Skeletal muscle cell (primary cell): Measurements from ENCODE around the gene PRR7.

Experiments
- DNase-seq: peaks from one replicate; pipeline ENCODE4 v3.0.0-alpha.2; 2010; ENCODE audit warnings: low read depth
- H3K4me3 ChIP-seq: 2 replicates; pipeline ENCODE4 v1.5.1; 2011; ENCODE audit warnings: low read depth, mild to moderate bottlenecking, control low read depth, low read length, moderate library complexity

PRR7 gene

DNA sequence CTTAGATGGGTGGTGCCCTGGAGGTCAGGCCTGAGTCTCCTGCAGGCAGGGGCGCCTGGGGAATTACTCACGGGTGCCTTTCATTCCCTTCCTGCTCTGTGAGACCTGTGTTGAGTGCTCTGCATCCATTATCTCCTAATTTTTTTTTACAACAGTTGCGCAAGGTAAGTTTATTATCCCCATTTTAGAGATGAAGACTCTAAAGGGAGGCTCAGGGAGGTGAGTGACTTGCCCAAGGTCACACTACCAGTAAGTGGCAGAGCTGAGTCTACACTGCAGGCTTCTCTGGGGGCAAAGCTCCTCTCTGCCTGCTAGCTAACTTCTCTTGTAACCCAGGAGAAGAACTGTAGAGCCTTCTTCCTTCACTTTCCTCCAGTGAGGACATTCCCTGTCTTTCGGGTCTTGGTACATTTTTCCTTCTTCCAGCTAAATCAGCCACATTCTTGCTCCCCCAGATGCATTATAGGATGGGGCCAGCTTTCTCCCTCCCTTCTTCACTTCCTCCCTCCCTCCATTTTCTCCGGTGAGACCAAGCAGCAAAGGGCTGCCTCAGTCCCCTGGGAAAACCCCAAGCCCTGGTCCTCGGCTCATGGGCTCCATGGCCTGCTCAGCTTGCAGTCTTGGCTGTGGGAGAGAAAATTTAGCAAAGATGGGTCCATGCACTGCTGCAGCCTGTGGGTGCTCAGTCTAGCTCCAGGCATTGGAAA, 1.8 kb downstream of the PRR7 start:
- DNase-seq: no peak
- H3K4me3 ChIP-seq: peak overlapping the region; percentile 65

DNA sequence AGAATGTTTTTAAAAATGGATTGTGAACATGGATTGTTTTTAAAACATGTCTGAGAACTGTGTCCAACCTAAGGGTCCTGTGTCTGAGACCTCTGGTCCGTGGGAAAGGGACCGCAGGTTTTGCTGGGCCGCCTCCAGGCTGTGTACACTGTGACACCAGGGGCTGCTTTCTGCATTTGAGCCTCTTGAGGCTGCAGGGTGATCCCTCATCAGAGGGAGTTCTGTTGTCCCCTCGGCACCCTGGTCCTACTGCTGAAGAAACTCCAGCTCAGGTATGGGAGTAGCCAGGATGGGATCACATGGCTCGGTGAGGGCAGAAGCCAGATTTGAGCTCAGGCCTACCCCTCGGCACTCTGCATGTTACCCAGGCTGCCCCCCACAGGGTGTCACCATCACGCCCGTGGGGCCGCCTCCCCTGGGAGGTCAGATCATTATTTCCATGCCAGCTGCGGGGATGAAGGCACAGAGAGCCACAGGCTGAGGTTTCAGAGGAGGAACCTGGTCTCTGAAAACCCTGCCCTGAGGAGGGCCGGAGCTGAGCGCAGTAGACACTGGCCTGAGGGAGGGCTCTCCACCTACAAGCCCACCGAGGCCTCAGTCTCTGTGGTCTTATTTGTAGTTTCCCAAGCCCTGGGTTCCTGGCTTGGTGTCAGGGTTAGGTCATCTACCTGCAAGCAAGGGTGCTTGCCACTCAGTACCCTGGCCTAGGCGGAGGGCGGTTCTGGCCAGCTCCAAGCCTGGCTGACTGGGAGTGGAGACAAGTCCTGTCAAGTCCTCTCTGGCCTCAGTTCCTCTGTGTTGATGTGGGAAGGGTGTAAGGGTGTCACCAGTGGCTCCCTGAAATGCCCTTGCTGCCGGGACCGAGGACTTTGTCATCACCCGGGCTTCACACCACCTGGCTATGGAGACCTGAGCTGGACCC, 2.8 kb downstream of the PRR7 start:
- H3K4me3 ChIP-seq: no peak overlapping the region
- no peak for DNase-seq

DNA sequence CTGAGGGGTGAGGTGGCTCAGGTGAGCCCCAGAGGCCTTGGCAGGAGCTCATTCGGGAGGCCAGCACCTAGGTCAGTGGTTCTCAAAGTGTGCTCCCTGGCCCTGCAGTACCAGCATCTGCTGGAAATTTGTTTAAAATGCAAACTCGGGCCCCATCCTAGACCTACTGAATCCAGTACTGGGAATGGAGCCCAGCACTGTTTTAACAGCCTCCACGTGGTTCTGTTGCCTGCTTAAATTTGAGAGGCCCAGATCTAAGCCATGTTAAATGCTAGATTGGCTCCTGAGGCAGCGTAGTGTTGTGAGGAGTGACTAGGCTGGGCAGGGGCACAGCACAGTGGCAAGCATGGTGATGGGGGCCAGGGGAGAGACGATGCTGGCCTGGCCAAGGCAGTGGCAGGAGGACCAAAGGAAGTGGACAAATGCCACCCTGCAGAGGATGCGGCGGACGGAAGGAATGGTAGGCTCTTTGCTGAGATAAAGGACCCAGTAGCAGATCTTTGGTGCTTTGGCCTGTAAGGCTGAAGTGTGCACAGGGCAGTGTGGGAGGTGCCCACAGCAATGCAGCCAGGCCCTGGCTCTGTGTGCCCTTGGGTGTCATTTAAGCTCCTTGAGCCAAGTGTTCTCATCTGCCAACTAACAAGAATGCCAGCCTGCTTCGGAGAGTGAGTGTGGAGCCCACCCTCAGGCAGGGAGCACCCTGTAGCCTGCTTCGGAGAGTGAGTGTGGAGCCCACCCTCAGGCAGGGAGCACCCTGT, 4.2 kb downstream of the PRR7 start:
- no peak for DNase-seq
- H3K4me3 ChIP-seq: no peak overlapping the region

DNA sequence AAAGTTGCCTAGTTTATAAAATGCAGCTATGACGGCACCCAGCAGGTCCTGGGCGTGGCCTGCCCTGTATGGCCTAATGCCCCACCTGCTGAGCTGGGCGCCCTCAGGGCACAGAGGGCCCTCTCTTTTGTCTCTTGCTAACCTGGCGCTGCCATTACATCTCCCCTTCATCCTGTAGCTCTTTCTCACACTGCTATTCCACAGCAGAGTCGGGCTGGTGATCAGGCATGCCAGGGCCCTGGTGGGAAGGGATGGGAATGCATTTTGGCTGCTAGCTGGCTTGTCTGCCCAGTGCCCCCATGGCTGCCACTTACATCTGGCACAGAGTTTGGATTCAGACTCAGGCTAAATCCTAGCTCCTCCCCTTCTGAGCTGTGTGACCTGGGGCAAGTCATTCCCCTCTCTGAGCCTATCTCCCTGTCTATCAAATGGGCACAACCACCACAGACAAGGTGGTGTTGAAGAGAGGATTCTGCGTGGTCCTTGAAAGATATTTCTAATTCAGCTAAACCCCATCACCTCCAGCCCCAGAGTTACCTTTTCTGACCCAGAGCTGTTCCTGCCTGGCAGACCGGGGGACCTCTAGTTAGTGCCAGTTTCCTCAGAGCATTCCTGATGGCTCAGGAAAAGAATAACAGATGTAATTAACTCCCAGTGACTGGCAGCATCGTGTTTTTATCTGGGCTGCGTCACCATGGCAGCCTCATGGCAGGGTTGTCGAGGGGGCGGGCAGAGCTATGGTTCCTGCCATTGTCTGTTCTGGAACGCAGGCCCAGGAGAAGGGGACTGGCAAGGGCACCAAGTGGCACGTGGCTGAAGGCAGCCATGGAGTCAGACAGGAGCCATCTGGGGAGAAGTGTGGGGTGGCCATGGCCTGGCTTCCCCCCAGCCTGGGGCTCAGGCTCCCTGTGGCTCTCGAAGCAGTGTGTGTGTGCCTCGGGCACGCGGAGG, 6.3 kb downstream of the PRR7 start:
- no peak overlapping the region for H3K4me3 ChIP-seq
- no peak for DNase-seq

DNA sequence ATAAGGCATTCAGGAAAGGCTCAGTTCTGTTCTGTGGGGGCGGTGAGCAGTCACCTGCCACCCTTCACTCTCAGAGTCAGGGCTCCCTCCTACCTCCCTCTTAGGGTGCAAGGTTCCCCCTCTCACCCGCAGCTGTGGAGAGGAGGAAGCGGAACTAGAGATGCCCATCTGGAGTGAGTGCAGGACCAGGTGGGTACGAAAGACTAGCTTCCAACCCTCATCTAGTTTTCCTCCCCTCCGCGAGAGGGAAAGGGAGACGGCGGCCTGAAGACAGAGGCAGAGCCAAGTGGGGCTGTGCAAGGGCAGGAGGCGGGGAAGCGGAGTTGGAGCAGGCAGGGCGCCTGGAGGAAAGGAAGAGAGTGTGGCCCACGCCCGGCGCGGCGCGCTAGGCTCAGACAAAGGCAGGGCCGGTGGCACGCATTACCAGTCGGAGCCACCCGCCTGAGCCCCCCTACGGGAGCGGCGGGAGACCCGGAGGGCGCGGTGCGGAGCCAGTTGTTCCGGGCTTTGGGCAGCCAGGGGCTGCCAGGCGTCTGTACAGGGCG, 7.3 kb downstream of the PRR7 start:
- peak overlapping the region; percentile 45 for H3K4me3 ChIP-seq
- DNase-seq: no peak

DNA sequence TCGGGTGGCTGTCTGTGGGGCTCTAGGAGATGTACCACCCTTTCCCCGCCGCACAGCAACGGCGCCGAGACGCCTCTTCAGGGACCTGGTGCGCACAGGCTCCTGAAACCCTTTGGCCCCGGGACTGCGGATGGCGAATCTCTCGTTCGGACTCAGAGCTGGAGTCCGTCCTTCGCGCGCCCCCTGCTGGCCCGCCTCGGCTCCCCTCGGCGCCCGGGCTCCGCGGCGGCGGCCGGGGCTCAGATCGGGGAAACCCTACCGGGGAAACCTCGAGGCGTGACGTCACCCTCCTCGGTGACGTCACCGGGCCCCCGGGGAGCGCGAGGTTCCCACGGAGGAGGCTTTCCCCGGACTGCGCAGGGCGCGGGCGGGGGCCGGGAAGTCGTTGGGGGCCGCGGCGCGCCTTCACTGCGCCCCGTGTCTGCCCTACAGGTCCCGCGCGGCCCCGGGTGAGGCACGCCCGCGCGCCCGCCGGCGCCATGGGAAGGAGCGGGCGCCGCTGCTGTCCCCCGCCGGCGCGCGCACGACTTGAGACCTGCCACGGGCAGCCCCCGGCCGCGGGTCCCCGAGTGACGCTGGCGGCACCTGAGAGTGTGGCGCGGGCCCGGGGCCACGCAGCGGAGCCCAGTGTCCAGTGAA, 7.9 kb downstream of the PRR7 start:
- peak overlapping the region; percentile 45 for H3K4me3 ChIP-seq
- no peak for DNase-seq

DNA sequence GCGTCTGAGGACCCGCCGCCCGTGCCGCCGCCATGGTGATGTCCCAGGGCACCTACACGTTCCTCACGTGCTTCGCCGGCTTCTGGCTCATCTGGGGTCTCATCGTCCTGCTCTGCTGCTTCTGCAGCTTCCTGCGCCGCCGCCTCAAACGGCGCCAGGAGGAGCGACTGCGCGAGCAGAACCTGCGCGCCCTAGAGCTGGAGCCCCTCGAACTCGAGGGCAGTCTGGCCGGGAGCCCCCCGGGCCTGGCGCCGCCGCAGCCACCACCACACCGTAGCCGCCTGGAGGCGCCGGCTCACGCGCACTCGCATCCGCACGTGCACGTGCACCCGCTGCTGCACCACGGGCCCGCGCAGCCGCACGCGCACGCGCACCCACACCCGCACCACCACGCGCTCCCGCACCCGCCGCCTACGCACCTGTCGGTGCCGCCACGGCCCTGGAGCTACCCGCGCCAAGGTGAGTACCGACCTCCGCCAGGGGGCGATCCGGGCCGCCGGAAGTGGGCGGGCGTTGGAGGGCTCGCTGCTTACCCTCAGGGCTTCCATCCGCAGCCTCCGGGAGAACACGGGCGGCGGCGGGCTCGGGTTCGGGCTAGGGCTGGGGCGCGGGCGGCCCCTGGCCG, 8.5 kb downstream of the PRR7 start:
- no peak for DNase-seq
- H3K4me3 ChIP-seq: peak overlapping the region; percentile 45

DNA sequence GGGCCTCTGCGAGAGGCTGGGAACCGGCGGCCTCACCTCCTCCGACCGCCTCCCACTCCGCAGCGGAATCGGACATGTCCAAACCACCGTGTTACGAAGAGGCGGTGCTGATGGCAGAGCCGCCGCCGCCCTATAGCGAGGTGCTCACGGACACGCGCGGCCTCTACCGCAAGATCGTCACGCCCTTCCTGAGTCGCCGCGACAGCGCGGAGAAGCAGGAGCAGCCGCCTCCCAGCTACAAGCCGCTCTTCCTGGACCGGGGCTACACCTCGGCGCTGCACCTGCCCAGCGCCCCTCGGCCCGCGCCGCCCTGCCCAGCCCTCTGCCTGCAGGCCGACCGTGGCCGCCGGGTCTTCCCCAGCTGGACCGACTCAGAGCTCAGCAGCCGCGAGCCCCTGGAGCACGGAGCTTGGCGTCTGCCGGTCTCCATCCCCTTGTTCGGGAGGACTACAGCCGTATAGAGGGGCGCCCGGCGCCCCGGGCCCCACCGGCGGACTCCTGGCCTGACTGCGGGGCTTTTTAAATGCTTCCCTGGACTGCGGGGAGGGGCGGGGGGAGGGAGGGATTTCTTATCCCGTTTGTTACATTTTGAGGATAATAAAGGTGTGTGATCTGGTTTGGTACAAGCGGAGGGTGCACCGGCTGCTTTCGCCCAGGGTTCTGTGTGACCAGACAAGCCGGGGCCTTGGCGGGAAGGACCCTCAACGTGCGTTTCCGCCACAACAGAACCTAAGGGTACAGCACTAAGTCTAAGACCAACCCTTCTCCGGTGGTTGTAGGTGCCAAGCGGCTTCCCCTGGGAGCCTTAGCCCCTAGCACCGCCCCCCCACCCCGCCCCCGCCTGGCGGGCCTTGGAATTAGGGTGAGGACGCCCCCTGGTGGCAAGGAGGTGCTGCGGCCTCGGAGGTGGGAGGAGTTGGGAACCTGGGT, 9.3 kb downstream of the PRR7 start:
- peak overlapping the region; percentile 45 for H3K4me3 ChIP-seq
- peak; percentile 59 for DNase-seq

DNA sequence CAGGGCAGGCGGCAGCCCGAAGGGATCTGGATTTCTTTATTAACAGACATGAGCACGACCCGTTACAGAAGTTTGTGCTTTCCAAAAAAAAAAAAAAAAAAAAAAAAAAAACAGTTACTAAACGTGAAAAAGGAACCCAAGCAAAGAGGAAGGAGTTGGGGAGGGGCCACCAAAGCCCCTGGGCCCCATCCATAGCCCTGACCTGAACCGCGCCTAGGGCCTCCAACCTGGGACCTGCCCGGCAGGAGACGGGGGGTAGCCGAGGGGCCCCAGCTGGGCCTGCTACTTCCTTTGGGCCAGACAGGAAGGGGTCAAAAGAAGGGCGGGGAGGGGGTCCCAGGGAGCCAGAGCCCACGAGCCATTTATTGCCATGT, 10.0 kb downstream of the PRR7 start:
- H3K4me3 ChIP-seq: no peak overlapping the region
- DNase-seq: no peak

DNA sequence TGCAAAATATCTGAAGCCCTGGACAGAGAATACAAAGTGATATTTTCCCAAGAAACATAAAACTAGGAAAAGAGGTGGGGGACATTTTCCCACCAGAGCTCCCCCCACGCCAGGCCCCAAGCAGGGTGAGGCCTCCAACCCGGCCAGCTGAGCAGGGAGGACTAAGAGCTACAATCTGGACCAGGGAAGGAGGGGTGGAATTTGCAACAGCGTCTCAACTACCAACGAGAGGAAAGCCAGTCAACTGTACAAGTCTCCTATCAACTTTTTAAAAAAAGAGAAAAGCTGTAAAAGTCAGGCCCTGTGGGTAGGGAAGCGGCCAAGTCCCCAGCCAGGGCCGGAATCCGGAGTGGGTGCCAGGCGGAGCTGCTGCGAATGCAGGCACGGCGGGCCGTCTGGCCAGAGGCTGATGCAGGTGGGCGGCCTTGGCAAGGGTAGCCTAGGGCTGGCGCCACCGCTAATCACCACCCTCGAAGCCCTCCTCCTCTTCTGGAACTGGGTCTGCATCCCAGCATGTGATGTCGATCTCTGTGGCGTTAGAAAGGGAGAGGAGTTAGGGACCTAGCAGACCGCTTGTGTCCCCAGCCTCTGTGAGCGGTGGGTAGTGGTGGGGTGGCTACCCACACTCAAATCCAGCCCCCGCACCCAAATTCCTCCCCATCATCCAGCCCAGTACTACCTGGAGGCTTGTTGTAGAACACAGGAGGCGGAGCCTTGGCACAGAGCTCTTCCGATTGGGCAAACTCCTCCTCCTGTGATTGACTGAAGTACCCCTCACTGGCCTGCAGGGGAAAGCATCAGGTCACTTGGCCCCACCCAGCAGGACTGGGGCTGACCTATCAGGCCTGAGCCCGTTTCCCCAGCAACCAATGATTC, 10.6 kb downstream of the PRR7 start:
- H3K4me3 ChIP-seq: no peak overlapping the region
- DNase-seq: peak; percentile 95

DNA sequence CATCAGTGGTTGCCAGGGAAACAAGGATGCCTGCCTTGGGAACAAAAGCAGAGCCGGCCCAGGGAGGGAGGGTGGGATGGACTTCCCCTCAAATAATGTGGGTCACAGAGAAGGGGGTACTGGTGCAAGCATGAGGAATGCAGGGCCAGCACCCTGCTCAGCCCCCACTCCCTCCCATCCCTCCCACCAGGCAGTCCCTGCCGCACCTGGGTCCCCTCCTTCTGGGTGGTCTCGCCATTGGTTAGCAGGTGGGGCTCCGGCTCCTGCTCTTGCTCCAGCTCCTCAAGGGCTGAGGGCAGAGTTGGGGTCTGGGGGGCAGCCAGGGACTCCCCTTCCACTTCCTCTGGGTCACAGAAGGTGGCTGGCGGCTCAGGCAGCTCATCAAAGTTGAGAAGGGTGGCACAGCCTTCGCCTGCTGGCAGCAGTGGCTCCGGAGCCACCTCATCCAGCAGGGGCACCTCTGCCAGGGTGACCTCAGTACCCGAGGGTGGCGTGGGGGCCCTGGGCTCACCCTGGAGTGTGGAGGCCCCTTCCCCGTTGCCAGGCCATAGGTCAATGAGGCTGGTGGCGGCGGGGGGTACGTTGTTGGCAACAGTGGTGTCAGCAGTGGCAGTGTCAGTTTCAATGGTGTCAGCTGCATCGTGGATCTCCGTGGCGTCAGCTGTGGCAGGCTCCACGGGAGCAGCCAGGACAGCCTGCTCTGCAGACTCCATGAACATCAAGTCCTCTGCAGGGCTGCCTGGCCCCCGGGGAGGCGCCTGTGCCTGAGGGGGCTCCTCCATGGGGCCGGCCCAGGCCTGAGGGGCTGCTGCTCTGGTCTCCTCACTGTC, 11.5 kb downstream of the PRR7 start:
- DNase-seq: no peak
- H3K4me3 ChIP-seq: no peak overlapping the region

DNA sequence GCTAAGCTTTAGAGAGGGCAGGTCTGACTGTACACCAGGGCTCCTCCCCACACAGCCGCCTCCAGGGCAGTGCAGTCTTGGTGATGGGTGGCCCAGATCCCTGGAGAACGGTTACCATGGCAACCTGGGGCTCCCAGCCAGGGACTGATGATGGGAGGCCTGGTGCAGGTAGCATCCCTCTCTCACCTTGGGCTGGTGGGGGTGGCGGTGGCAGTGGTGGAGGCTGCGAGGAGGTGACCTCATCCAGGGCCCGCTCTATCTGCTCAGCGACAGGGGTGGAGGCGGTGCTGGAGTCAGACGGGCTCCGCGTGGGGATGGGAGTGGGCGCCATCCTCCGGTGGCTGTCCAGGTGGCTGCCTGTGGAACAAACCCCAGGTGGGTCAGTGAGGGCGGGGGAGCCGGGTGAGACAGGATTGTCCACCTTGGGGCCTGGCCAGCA, 12.3 kb downstream of the PRR7 start:
- DNase-seq: no peak
- H3K4me3 ChIP-seq: no peak overlapping the region

DNA sequence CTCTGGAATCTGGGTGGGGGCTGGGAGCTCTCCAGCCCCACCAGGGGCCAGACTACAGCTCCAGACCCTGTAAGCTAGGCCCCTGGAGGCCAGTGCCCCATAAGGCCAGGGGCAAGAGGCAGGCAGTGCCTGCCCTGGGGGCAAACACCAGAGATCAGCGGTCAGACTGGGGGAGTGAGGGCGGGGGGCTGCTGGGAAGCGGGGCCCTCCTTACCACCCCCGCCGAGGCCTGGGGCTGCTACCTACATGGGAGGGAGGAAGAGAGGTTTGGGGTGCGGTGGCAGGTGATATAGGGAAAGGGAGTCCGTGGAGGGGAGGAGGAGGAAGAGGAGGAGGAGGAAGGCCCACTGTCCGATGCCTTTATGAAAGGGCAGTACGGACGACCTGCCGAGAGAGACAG, 12.7 kb downstream of the PRR7 start:
- DNase-seq: no peak
- no peak overlapping the region for H3K4me3 ChIP-seq

DNA sequence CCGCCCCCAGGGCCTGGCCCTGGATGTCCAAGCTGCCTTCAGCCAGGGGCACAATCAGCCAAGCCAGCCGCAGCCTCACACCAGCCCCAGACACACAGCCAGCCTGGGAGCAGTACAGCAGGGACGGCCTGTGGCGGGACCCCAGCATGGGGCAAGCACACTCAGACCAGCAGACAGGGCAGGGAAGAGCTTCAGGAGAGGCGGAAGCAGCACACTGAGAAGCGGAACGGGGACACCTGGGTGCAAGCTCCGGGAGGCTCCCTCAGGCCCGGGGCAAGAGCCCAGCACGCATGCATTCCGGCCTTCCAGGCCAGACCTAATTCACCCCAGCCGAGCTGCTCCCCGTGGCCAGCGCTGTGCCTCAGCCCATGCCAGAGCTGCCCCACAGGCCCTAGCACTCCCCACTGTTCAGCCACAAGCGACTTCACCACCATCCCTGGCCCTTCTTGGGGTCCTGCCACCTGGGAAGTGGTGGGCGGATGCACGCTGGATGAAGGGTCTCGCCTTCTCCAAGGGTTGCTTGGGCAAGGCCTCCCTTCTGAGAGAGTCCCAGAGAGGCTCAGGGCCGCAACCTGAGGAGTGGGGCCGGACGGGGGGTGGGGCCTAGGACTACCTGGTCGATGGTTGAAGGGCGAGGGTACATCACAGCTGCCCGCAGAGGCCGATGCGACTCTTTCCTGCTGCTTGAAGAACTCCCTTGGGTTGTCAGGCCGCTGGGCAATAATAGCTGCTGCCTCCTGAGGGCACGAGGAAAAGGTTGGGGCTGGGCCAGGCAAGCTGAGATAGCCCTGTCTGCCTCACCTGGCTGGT, 13.4 kb downstream of the PRR7 start:
- H3K4me3 ChIP-seq: no peak overlapping the region
- DNase-seq: no peak
